ENCODE data around the gene INTS7. TPM values are rescaled to one million over a fixed set of nuclear protein-coding genes. Genes with fewer than 3 reads are reported as not detected.
A peak's percentile ranks its signal among the peaks of the same experiment; 100 is the strongest.

INTS7 gene
- total RNA-seq, 3 donors from 2014 or later = 6.6 to 16.7 (median 10.8) TPM

- intact Hi-C loops (cut with DNase I; ENCODE audit: low total_unique reads) = no loop called here
- DNase-seq (ENCODE audit: low spot score in 2 of 2) = peak in 1 of 2 donors; percentile 67
Observed at GRCh38 chr1:211928290-211928801, 107.0 kb downstream of the INTS7 start.

GRCh38 chr1:211925016-211925415 is 110.3 kb downstream of the INTS7 start:
- Histone ChIP-seq H3K27me3 (no peaks in the 10 kb centered on the region), H3K36me3 (no peaks in the 10 kb centered on the region), H3K27ac (no peak overlapping the region), H3K4me3 (no peak overlapping the region), H3K9me3 (no peaks in the 10 kb centered on the region), H3K4me1 (peaks cover 7 to 18% of the 10 kb centered on the region in 2 donors)
- intact Hi-C loops (cut with DNase I; ENCODE audit: low total_unique reads) = no loop called here
- TF ChIP-seq POLR2A (IDR thresholded peaks at IDR 0.05) = no peak
- no peak for TF ChIP-seq POLR2AphosphoS5 (IDR thresholded peaks at IDR 0.05)
- TF ChIP-seq, protein P1, sequence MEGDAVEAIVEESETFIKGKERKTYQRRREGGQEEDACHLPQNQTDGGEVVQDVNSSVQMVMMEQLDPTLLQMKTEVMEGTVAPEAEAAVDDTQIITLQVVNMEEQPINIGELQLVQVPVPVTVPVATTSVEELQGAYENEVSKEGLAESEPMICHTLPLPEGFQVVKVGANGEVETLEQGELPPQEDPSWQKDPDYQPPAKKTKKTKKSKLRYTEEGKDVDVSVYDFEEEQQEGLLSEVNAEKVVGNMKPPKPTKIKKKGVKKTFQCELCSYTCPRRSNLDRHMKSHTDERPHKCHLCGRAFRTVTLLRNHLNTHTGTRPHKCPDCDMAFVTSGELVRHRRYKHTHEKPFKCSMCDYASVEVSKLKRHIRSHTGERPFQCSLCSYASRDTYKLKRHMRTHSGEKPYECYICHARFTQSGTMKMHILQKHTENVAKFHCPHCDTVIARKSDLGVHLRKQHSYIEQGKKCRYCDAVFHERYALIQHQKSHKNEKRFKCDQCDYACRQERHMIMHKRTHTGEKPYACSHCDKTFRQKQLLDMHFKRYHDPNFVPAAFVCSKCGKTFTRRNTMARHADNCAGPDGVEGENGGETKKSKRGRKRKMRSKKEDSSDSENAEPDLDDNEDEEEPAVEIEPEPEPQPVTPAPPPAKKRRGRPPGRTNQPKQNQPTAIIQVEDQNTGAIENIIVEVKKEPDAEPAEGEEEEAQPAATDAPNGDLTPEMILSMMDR (IDR thresholded peaks at IDR 0.05) = no peak
- no peak for DNase-seq (ENCODE audit: low spot score in 2 of 2)

More at GRCh38 chr1:211928290-211928801, 107.0 kb downstream of the INTS7 start:
- TF ChIP-seq POLR2AphosphoS5 (IDR thresholded peaks at IDR 0.05) = no peak
- no peak for TF ChIP-seq POLR2A (IDR thresholded peaks at IDR 0.05)
- TF ChIP-seq, protein P1 (IDR thresholded peaks at IDR 0.05) = no peak
- H3K4me3 ChIP-seq = no peak overlapping the region
- H3K27ac ChIP-seq = peak overlapping the region; percentile 73 to 80
- no peaks in the 10 kb centered on the region for H3K9me3 ChIP-seq
- H3K4me1 ChIP-seq = peaks cover 7 to 18% of the 10 kb centered on the region in 2 donors
- no peaks in the 10 kb centered on the region for H3K36me3 ChIP-seq
- H3K27me3 ChIP-seq = no peaks in the 10 kb centered on the region

GRCh38 chr1:211924256-211924655 is 111.1 kb downstream of the INTS7 start:
- H3K4me1 ChIP-seq = peaks cover 6 to 13% of the 10 kb centered on the region in 2 donors
- no peaks in the 10 kb centered on the region for H3K9me3 ChIP-seq
- intact Hi-C loops (cut with DNase I; ENCODE audit: low total_unique reads) = no loop called here
- DNase-seq (ENCODE audit: low spot score in 2 of 2) = no peak
- no peak overlapping the region for H3K4me3 ChIP-seq
- H3K36me3 ChIP-seq = no peaks in the 10 kb centered on the region
- TF ChIP-seq, protein P1 (IDR thresholded peaks at IDR 0.05) = no peak
- no peak for TF ChIP-seq POLR2AphosphoS5 (IDR thresholded peaks at IDR 0.05)
- TF ChIP-seq POLR2A (IDR thresholded peaks at IDR 0.05) = no peak
- no peak overlapping the region for H3K27ac ChIP-seq
- no peaks in the 10 kb centered on the region for H3K27me3 ChIP-seq

- no peak for DNase-seq (ENCODE audit: low spot score in 2 of 2)
- Histone ChIP-seq H3K4me3 (no peak overlapping the region), H3K36me3 (no peaks in the 10 kb centered on the region), H3K27ac (no peak overlapping the region), H3K27me3 (no peaks in the 10 kb centered on the region), H3K9me3 (no peaks in the 10 kb centered on the region), H3K4me1 (peaks cover 0 to 4% of the 10 kb centered on the region in 2 donors)
- TF ChIP-seq, protein P1 (IDR thresholded peaks at IDR 0.05) = no peak
- TF ChIP-seq POLR2AphosphoS5 (IDR thresholded peaks at IDR 0.05) (no peak), POLR2A (IDR thresholded peaks at IDR 0.05) (no peak)
- intact Hi-C loops (cut with DNase I; ENCODE audit: low total_unique reads) = no loop called here
Observed at GRCh38 chr1:211923095-211923494, 112.3 kb downstream of the INTS7 start.

GRCh38 chr1:211921579-211922095 is 113.7 kb downstream of the INTS7 start:
- no peak for TF ChIP-seq POLR2A (IDR thresholded peaks at IDR 0.05)
- intact Hi-C loops (cut with DNase I; ENCODE audit: low total_unique reads) = no loop called here
- no peak for DNase-seq (ENCODE audit: low spot score in 2 of 2)
- Histone ChIP-seq H3K27ac (no peak overlapping the region), H3K27me3 (no peaks in the 10 kb centered on the region), H3K36me3 (no peaks in the 10 kb centered on the region), H3K9me3 (no peaks in the 10 kb centered on the region), H3K4me1 (no peaks in the 10 kb centered on the region), H3K4me3 (no peak overlapping the region)

Measured in breast epithelium (tissue), 4 donors.